SK-N-SH (cell line): Measurements from ENCODE around the gene RGS9. TPM values are rescaled to one million over a fixed set of nuclear protein-coding genes. Genes with fewer than 3 reads are reported as not detected.

ENCODE experiments used
- CTCF ChIA-PET: fragments of 300-600, 350-600 bp; formaldehyde crosslinking; extraction: SDS; loops from one replicate; lab custom pipeline; 2021; lab: Yijun Ruan, JAX
- POLR2A ChIA-PET: fragments of 350-600 bp; sonication (Branson Sonifier 250); formaldehyde crosslinking; extraction: SDS; loops from one replicate; lab custom pipeline; 2020; ENCODE audit warnings: antibody characterized with exemption, inconsistent platforms; lab: Yijun Ruan, JAX
- DNase-seq: peaks from one replicate; pipeline ENCODE4 v3.0.0; 2012
- H2AFZ ChIP-seq: fragments of 200-600 bp; sonication (generic); 2 replicates; pipeline ENCODE4 v1.8.1; 2016; ENCODE audit warnings: antibody characterized with exemption, mild to moderate bottlenecking, low read depth
- H3F3A ChIP-seq: fragments of 200-600 bp; sonication (generic); replicated peaks from 2 replicates; pipeline ENCODE3; 2016; ENCODE audit warnings: antibody characterized with exemption, mild to moderate bottlenecking; ENCODE audit not compliant: insufficient read depth
- H3K27ac ChIP-seq, 2 experiments: fragments of 200-500 bp in 1 of 2; fragments of 200-600 bp in 1 of 2; sonication (Bioruptor generic) in 1 of 2; sonication (generic), shearing (Covaris generic) in 1 of 2; 2 replicates each; pipeline versions ENCODE4 v1.5.1 to v1.6.1; 2014 to 2016; ENCODE audit warnings: low read depth in 2 of 2, inconsistent platforms in 1 of 2, low read length in 1 of 2, mild to moderate bottlenecking in 1 of 2, mixed read lengths in 1 of 2
- H3K27me3 ChIP-seq: fragments of 200-600 bp; sonication (generic), shearing (Covaris generic); 2 replicates; pipeline ENCODE4 v1.6.1; 2016; ENCODE audit warnings: mixed run types; ENCODE audit not compliant: insufficient read depth
- H3K36me3 ChIP-seq, 2 experiments: fragments of 200-500 bp in 1 of 2; fragments of 200-600 bp in 1 of 2; sonication (Bioruptor generic) in 1 of 2; sonication (generic) in 1 of 2; replicated peaks in 1 of 2; 2 replicates each; pipeline versions ENCODE3 to v1.5.1; 2014 to 2016; ENCODE audit warnings: low read length in 1 of 2, mild to moderate bottlenecking in 1 of 2; ENCODE audit not compliant: insufficient read depth in 2 of 2, control insufficient read depth in 1 of 2
- H3K4me1 ChIP-seq, 2 experiments: fragments of 200-500 bp in 1 of 2; fragments of 200-600 bp in 1 of 2; sonication (Bioruptor generic) in 1 of 2; sonication (generic), shearing (Covaris generic) in 1 of 2; 2 replicates each; pipeline versions ENCODE4 v1.5.1 to v1.6.1; 2014 to 2016; ENCODE audit warnings: low read depth in 1 of 2, low read length in 1 of 2, mixed run types in 1 of 2; ENCODE audit not compliant: insufficient read depth in 2 of 2, control insufficient read depth in 1 of 2
- H3K4me2 ChIP-seq: fragments of 200-600 bp; sonication (generic), shearing (Covaris generic); 2 replicates; pipeline ENCODE4 v1.6.1; 2017; ENCODE audit warnings: mixed run types
- H3K4me3 ChIP-seq, 2 experiments: fragments of 200-500 bp in 1 of 2; fragments of 200-600 bp in 1 of 2; sonication (Bioruptor generic) in 1 of 2; sonication (generic), shearing (Covaris generic) in 1 of 2; 2 replicates each; pipeline versions ENCODE4 v1.5.1 to v1.8.1; 2014 to 2016; ENCODE audit warnings: low read depth in 2 of 2, inconsistent platforms in 1 of 2, low read length in 1 of 2, mild to moderate bottlenecking in 1 of 2, mixed read lengths in 1 of 2, moderate library complexity in 1 of 2
- H3K79me2 ChIP-seq: fragments of 200-600 bp; sonication (generic); 2 replicates; pipeline ENCODE4 v1.8.1; 2017; ENCODE audit warnings: mild to moderate bottlenecking; ENCODE audit not compliant: insufficient read depth
- H3K9ac ChIP-seq: fragments of 200-600 bp; sonication (generic); 2 replicates; pipeline ENCODE4 v1.6.1; 2017; ENCODE audit warnings: mixed run types
- H3K9me2 ChIP-seq: fragments of 200-600 bp; sonication (generic); 2 replicates; pipeline ENCODE4 v1.6.1; 2017; ENCODE audit warnings: mixed run types
- H3K9me3 ChIP-seq: fragments of 200-600 bp; sonication (generic); 2 replicates; pipeline ENCODE4 v1.6.1; 2017; ENCODE audit warnings: mixed run types, mild to moderate bottlenecking, moderate library complexity
- H4K20me1 ChIP-seq: fragments of 200-600 bp; sonication (generic); 2 replicates; pipeline ENCODE4 v1.6.1; 2017; ENCODE audit warnings: mild to moderate bottlenecking, mixed run types; ENCODE audit not compliant: insufficient read depth
- CHD2 ChIP-seq: fragments of 150-350 bp; IDR thresholded peaks from 2 replicates; pipeline ENCODE4 v1.6.1; 2018; ENCODE audit warnings: low read length; ENCODE audit not compliant: partially characterized antibody
- CTCF ChIP-seq: fragments of 200-600 bp; sonication (generic); IDR thresholded peaks from 2 replicates; pipeline ENCODE4 v1.6.1; 2017; ENCODE audit warnings: antibody characterized with exemption, mild to moderate bottlenecking, moderate library complexity
- EP300 ChIP-seq, 2 experiments: IDR thresholded peaks; 2 replicates each; pipeline versions ENCODE4 v1.4.0 to v1.6.1; 2012; ENCODE audit warnings: borderline replicate concordance in 1 of 2, low read depth in 1 of 2, low read length in 1 of 2
- GABPA ChIP-seq: IDR thresholded peaks from 2 replicates; pipeline ENCODE4 v1.4.0; 2012; ENCODE audit warnings: low read depth, mild to moderate bottlenecking
- IRF3 ChIP-seq: fragments of 150-350 bp; IDR thresholded peaks from 2 replicates; pipeline ENCODE4 v1.6.1; 2016; ENCODE audit warnings: mild to moderate bottlenecking, low read depth, low read length
- MEF2A ChIP-seq: IDR thresholded peaks from 2 replicates; pipeline ENCODE4 v1.4.0; 2012; ENCODE audit warnings: low read depth, borderline replicate concordance
- NRF1 ChIP-seq: IDR thresholded peaks from 2 replicates; pipeline ENCODE4 v1.6.1; 2012; ENCODE audit warnings: low read depth, mild to moderate bottlenecking, low read length
- POLR2AphosphoS5 ChIP-seq: IDR thresholded peaks from 2 replicates; pipeline ENCODE4 v1.6.1; 2012; ENCODE audit warnings: low read depth, low read length
- RAD21 ChIP-seq: IDR thresholded peaks from 2 replicates; pipeline ENCODE4 v1.6.1; 2012; ENCODE audit warnings: mild to moderate bottlenecking, low read length
- RXRA ChIP-seq: IDR thresholded peaks from 2 replicates; pipeline ENCODE4 v1.4.0; 2012; ENCODE audit warnings: low read depth, mild to moderate bottlenecking, borderline replicate concordance
- SMC3 ChIP-seq: IDR thresholded peaks from 2 replicates; pipeline ENCODE4 v1.6.1; 2012; ENCODE audit warnings: low read depth, low read length, improper control_type of control experiment
- TAF1 ChIP-seq: IDR thresholded peaks from 2 replicates; pipeline ENCODE4 v1.6.1; 2012; ENCODE audit warnings: low read depth, mild to moderate bottlenecking, low read length, moderate library complexity, borderline replicate concordance
- TCF12 ChIP-seq: IDR thresholded peaks from 2 replicates; pipeline ENCODE4 v1.4.0; 2012
- TEAD4 ChIP-seq: IDR thresholded peaks from 2 replicates; pipeline ENCODE4 v1.4.0; 2012; ENCODE audit warnings: mild to moderate bottlenecking, borderline replicate concordance; ENCODE audit not compliant: insufficient read depth
- WGBS: methylation state at CpG from one replicate; pipeline ENCODE4 v1.1.6; 2017; ENCODE audit warnings: low lambda C conversion rate; 5-methylcytosine and 5-hydroxymethylcytosine counted together
- polyA plus RNA-seq, 3 experiments: library from polyadenylated mRNA; depleted of rRNA; stranded (reverse); fragments of >200 nt; gene quantifications; 2 replicates each; pipeline ENCODE4 v1.2.3, GENCODE V29; 2012
- TF ChIP-seq, protein P1 (sequence below): IDR thresholded peaks from 2 replicates; pipeline ENCODE4; 2012
- TF ChIP-seq, protein P2 (sequence below): IDR thresholded peaks from 2 replicates; pipeline ENCODE4 v1.4.0; 2012; ENCODE audit warnings: low read depth, borderline replicate concordance
- TF ChIP-seq, protein P3 (sequence below): IDR thresholded peaks from 2 replicates; pipeline ENCODE4 v1.6.1; 2012; ENCODE audit warnings: mild to moderate bottlenecking, low read depth, low read length, moderate library complexity

Gene RGS9
- polyA plus RNA-seq, 1 of the 3 experiments (the other 2 are of a cell fraction): 1.4 TPM

DNA sequence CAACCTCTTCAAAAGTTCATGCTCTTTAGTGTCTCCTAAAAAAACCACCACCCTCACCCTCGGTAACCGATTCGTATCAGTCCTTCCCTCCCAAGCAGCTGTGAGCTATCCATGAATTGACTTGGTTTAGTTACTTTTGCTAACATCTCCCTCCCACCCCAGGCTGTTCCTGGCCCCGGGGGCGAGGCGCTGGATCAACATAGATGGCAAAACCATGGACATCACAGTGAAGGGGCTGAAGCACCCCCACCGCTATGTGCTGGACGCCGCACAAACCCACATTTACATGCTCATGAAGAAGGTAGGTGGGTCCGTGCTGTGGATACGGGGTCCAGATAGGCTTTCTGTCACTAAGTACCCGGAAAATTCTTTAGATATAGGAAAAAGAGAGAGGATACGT is 66.8 kb downstream of the RGS9 start:
- ChIA-PET CTCF (interaction anchor here (1.1 to 2.1 kb wide), 2 partner anchors 67 to 427 kb away, joined by 3 to 9 read pairs; partner anchors contain the start of gene RGS9), POLR2A (no interaction called here)
- H3K79me2 ChIP-seq: no peaks in the 10 kb centered on the region
- WGBS: 88% methylated on average over 13 of the region's 13 CpGs
- no peaks in the 10 kb centered on the region for H3K27me3 ChIP-seq
- H3K27ac ChIP-seq: no peak overlapping the region
- DNase-seq: no peak
- H4K20me1 ChIP-seq: no peaks in the 10 kb centered on the region
- H3K9me2 ChIP-seq: no peaks in the 10 kb centered on the region
- no peak overlapping the region for H2AFZ ChIP-seq
- no peaks in the 10 kb centered on the region for H3K36me3 ChIP-seq
- H3F3A ChIP-seq: no peaks in the 10 kb centered on the region
- no peak overlapping the region for H3K4me2 ChIP-seq
- H3K9me3 ChIP-seq: no peaks in the 10 kb centered on the region
- no peak overlapping the region for H3K4me3 ChIP-seq
- H3K9ac ChIP-seq: no peak overlapping the region
- no peaks in the 10 kb centered on the region for H3K4me1 ChIP-seq
- TF ChIP-seq RXRA (no peak), TCF12 (no peak), GABPA (no peak), TEAD4 (no peak)
- TF ChIP-seq, protein P1, sequence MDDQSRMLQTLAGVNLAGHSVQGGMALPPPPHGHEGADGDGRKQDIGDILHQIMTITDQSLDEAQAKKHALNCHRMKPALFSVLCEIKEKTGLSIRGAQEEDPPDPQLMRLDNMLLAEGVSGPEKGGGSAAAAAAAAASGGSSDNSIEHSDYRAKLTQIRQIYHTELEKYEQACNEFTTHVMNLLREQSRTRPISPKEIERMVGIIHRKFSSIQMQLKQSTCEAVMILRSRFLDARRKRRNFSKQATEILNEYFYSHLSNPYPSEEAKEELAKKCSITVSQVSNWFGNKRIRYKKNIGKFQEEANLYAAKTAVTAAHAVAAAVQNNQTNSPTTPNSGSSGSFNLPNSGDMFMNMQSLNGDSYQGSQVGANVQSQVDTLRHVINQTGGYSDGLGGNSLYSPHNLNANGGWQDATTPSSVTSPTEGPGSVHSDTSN: no peak

DNA sequence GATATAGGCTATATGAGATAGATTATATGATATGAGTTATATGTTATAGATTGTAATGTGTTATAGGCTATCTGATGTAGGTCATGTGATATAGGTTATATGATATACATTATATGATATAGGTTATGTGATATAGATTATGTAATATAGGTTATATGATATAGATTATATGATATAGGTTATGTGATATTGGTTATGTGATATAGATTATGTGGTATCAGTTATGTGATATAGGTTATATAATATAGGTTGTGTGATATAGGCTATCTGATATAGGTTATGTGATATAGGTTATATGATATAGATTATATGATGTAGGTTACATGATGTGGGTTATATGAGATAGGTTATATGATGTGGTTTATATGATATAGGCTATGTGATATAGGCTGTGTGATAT is 68.5 kb downstream of the RGS9 start:
- no peak for TF ChIP-seq IRF3
- TF ChIP-seq EP300 (IDR thresholded peaks at IDR 0.05; ENCODE audit: borderline replicate concordance in 1 of 2, low read depth in 1 of 2, low read length in 1 of 2): no peak
- no peak for TF ChIP-seq POLR2AphosphoS5
- TF ChIP-seq, protein P2, sequence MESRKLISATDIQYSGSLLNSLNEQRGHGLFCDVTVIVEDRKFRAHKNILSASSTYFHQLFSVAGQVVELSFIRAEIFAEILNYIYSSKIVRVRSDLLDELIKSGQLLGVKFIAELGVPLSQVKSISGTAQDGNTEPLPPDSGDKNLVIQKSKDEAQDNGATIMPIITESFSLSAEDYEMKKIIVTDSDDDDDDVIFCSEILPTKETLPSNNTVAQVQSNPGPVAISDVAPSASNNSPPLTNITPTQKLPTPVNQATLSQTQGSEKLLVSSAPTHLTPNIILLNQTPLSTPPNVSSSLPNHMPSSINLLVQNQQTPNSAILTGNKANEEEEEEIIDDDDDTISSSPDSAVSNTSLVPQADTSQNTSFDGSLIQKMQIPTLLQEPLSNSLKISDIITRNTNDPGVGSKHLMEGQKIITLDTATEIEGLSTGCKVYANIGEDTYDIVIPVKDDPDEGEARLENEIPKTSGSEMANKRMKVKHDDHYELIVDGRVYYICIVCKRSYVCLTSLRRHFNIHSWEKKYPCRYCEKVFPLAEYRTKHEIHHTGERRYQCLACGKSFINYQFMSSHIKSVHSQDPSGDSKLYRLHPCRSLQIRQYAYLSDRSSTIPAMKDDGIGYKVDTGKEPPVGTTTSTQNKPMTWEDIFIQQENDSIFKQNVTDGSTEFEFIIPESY: no peak
- TF ChIP-seq, protein P1: no peak
- TF ChIP-seq, protein P3, sequence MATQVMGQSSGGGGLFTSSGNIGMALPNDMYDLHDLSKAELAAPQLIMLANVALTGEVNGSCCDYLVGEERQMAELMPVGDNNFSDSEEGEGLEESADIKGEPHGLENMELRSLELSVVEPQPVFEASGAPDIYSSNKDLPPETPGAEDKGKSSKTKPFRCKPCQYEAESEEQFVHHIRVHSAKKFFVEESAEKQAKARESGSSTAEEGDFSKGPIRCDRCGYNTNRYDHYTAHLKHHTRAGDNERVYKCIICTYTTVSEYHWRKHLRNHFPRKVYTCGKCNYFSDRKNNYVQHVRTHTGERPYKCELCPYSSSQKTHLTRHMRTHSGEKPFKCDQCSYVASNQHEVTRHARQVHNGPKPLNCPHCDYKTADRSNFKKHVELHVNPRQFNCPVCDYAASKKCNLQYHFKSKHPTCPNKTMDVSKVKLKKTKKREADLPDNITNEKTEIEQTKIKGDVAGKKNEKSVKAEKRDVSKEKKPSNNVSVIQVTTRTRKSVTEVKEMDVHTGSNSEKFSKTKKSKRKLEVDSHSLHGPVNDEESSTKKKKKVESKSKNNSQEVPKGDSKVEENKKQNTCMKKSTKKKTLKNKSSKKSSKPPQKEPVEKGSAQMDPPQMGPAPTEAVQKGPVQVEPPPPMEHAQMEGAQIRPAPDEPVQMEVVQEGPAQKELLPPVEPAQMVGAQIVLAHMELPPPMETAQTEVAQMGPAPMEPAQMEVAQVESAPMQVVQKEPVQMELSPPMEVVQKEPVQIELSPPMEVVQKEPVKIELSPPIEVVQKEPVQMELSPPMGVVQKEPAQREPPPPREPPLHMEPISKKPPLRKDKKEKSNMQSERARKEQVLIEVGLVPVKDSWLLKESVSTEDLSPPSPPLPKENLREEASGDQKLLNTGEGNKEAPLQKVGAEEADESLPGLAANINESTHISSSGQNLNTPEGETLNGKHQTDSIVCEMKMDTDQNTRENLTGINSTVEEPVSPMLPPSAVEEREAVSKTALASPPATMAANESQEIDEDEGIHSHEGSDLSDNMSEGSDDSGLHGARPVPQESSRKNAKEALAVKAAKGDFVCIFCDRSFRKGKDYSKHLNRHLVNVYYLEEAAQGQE: no peak
- no peak for TF ChIP-seq SMC3
- no peak for TF ChIP-seq MEF2A
- TF ChIP-seq CHD2: no peak
- no peak for TF ChIP-seq CTCF
- no peak for TF ChIP-seq TEAD4
- no peak for TF ChIP-seq TAF1
- no peak for TF ChIP-seq RAD21
- no peak for TF ChIP-seq NRF1
- CTCF ChIA-PET: interaction anchor here (1.2 kb wide), 2 partner anchors 105 to 960 kb away, joined by 3 to 4 read pairs; no protein-coding TSS in a partner anchor

More for the DNA sequence above, 68.5 kb downstream of the RGS9 start:
- H4K20me1 ChIP-seq: no peaks in the 10 kb centered on the region
- no peaks in the 10 kb centered on the region for H3K9me2 ChIP-seq
- H3K4me2 ChIP-seq: no peak overlapping the region
- H3F3A ChIP-seq: no peaks in the 10 kb centered on the region
- H3K9ac ChIP-seq: no peak overlapping the region
- POLR2A ChIA-PET: no interaction called here
- H3K36me3 ChIP-seq: no peaks in the 10 kb centered on the region
- no peak for DNase-seq
- H3K4me1 ChIP-seq: no peaks in the 10 kb centered on the region
- H2AFZ ChIP-seq: no peak overlapping the region
- H3K9me3 ChIP-seq: no peaks in the 10 kb centered on the region
- H3K27ac ChIP-seq: no peak overlapping the region
- H3K79me2 ChIP-seq: no peaks in the 10 kb centered on the region
- no peak overlapping the region for H3K4me3 ChIP-seq
- no peaks in the 10 kb centered on the region for H3K27me3 ChIP-seq
